ENCODE data around the gene CEP164.
"Not testable (repeated sequence)": the region's sequence is repeated elsewhere in the genome, so short reads cannot be mapped to it uniquely, and the experiment has no call there.

CEP164 gene

GRCh38 chr11:117387992-117388755, 60.5 kb downstream of the CEP164 start:
- no peaks in the 10 kb centered on the region for H3K9me3 Mint-ChIP-seq
- H3K4me1 Mint-ChIP-seq, result no peaks in the 10 kb centered on the region
- H3K27me3 Mint-ChIP-seq, result no peaks in the 10 kb centered on the region
- peaks cover 32% of the 10 kb centered on the region for H3K36me3 Mint-ChIP-seq (ENCODE audit: low read depth)
- DNase-seq (no peak), ATAC-seq (no peak)
- H3K27ac Mint-ChIP-seq, result no peak overlapping the region
- no peak overlapping the region for H3K4me3 Mint-ChIP-seq

- DNase-seq (no peak), ATAC-seq (no peak)
- no peaks in the 10 kb centered on the region for H3K9me3 Mint-ChIP-seq
- no peaks in the 10 kb centered on the region for H3K4me1 Mint-ChIP-seq
- H3K4me3 Mint-ChIP-seq, result no peak overlapping the region
- no peaks in the 10 kb centered on the region for H3K27me3 Mint-ChIP-seq
- peaks cover 39% of the 10 kb centered on the region for H3K36me3 Mint-ChIP-seq (ENCODE audit: low read depth)
- H3K27ac Mint-ChIP-seq, result no peak overlapping the region
Observed at GRCh38 chr11:117390743-117391142, 63.1 kb downstream of the CEP164 start.

GRCh38 chr11:117391181-117391580, 63.5 kb downstream of the CEP164 start:
- no peak overlapping the region for H3K27ac Mint-ChIP-seq
- no peaks in the 10 kb centered on the region for H3K27me3 Mint-ChIP-seq
- H3K4me1 Mint-ChIP-seq, result no peaks in the 10 kb centered on the region
- no peaks in the 10 kb centered on the region for H3K9me3 Mint-ChIP-seq
- ATAC-seq, result no peak
- no peak for DNase-seq
- peaks cover 42% of the 10 kb centered on the region for H3K36me3 Mint-ChIP-seq (ENCODE audit: low read depth)
- H3K4me3 Mint-ChIP-seq, result no peak overlapping the region

- H3K27ac Mint-ChIP-seq, result no peak overlapping the region
- H3K4me1 Mint-ChIP-seq, result no peaks in the 10 kb centered on the region
- H3K27me3 Mint-ChIP-seq, result no peaks in the 10 kb centered on the region
- DNase-seq (no peak), ATAC-seq (no peak)
- no peaks in the 10 kb centered on the region for H3K9me3 Mint-ChIP-seq
- no peak overlapping the region for H3K4me3 Mint-ChIP-seq
- H3K36me3 Mint-ChIP-seq (ENCODE audit: low read depth), result peaks cover 50% of the 10 kb centered on the region
Observed at GRCh38 chr11:117392001-117392690, 64.5 kb downstream of the CEP164 start.

GRCh38 chr11:117392979-117393378, 65.3 kb downstream of the CEP164 start:
- H3K27ac Mint-ChIP-seq, result no peak overlapping the region
- no peak for ATAC-seq
- H3K4me1 Mint-ChIP-seq, result no peaks in the 10 kb centered on the region
- no peaks in the 10 kb centered on the region for H3K27me3 Mint-ChIP-seq
- H3K9me3 Mint-ChIP-seq, result no peaks in the 10 kb centered on the region
- DNase-seq, result no peak
- H3K4me3 Mint-ChIP-seq, result no peak overlapping the region
- H3K36me3 Mint-ChIP-seq (ENCODE audit: low read depth), result peaks cover 57% of the 10 kb centered on the region

GRCh38 chr11:117394221-117394925, 66.7 kb downstream of the CEP164 start:
- Mint-ChIP-seq H3K4me1 (no peaks in the 10 kb centered on the region), H3K36me3 (ENCODE audit: low read depth) (peaks cover 65% of the 10 kb centered on the region), H3K4me3 (no peak overlapping the region), H3K9me3 (peaks cover 3% of the 10 kb centered on the region), H3K27ac (no peak overlapping the region), H3K27me3 (no peaks in the 10 kb centered on the region)
- ATAC-seq, result no peak
- DNase-seq, result no peak

GRCh38 chr11:117395476-117395875, 67.8 kb downstream of the CEP164 start:
- no peak for ATAC-seq
- Mint-ChIP-seq H3K27ac (no peak overlapping the region), H3K4me1 (no peaks in the 10 kb centered on the region), H3K27me3 (no peaks in the 10 kb centered on the region), H3K36me3 (ENCODE audit: low read depth) (peaks cover 64% of the 10 kb centered on the region), H3K9me3 (peaks cover 3% of the 10 kb centered on the region), H3K4me3 (no peak overlapping the region)
- no peak for DNase-seq

GRCh38 chr11:117396970-117397369, 69.3 kb downstream of the CEP164 start:
- Mint-ChIP-seq H3K36me3 (ENCODE audit: low read depth) (peaks cover 66% of the 10 kb centered on the region), H3K9me3 (peaks cover 3% of the 10 kb centered on the region), H3K4me3 (no peak overlapping the region), H3K27ac (no peak overlapping the region), H3K4me1 (no peaks in the 10 kb centered on the region), H3K27me3 (no peaks in the 10 kb centered on the region)
- no peak for DNase-seq
- ATAC-seq, result no peak

GRCh38 chr11:117398618-117399017, 71.0 kb downstream of the CEP164 start:
- not testable (repeated sequence) for H3K27ac Mint-ChIP-seq, H3K27me3 Mint-ChIP-seq, ATAC-seq, H3K4me1 Mint-ChIP-seq, H3K4me3 Mint-ChIP-seq, DNase-seq, H3K9me3 Mint-ChIP-seq
- peaks cover 72% of the 10 kb centered on the region for H3K36me3 Mint-ChIP-seq (ENCODE audit: low read depth)

GRCh38 chr11:117399100-117399840, 71.6 kb downstream of the CEP164 start:
- not testable (repeated sequence) for H3K4me1 Mint-ChIP-seq, H3K27me3 Mint-ChIP-seq, H3K9me3 Mint-ChIP-seq, H3K4me3 Mint-ChIP-seq, H3K27ac Mint-ChIP-seq, ATAC-seq, DNase-seq
- peaks cover 75% of the 10 kb centered on the region for H3K36me3 Mint-ChIP-seq (ENCODE audit: low read depth)

- H3K4me3 Mint-ChIP-seq, H3K27me3 Mint-ChIP-seq, H3K27ac Mint-ChIP-seq, DNase-seq, H3K4me1 Mint-ChIP-seq, ATAC-seq: not testable (repeated sequence)
- Mint-ChIP-seq H3K9me3 (peaks cover 16% of the 10 kb centered on the region), H3K36me3 (ENCODE audit: low read depth) (peaks cover 64% of the 10 kb centered on the region)
Observed at GRCh38 chr11:117405898-117406297, 78.2 kb downstream of the CEP164 start.

GRCh38 chr11:117407016-117407415, 79.4 kb downstream of the CEP164 start:
- Mint-ChIP-seq H3K36me3 (ENCODE audit: low read depth) (peaks cover 57% of the 10 kb centered on the region), H3K9me3 (peaks cover 16% of the 10 kb centered on the region)

GRCh38 chr11:117408356-117408755, 80.7 kb downstream of the CEP164 start:
- H3K36me3 Mint-ChIP-seq (ENCODE audit: low read depth), result peaks cover 48% of the 10 kb centered on the region
- no peak overlapping the region for H3K27ac Mint-ChIP-seq
- H3K27me3 Mint-ChIP-seq, result no peaks in the 10 kb centered on the region

More at GRCh38 chr11:117407016-117407415, 79.4 kb downstream of the CEP164 start:
- no peak overlapping the region for H3K4me3 Mint-ChIP-seq
- no peaks in the 10 kb centered on the region for H3K4me1 Mint-ChIP-seq
- no peak overlapping the region for H3K27ac Mint-ChIP-seq
- ATAC-seq, result no peak
- DNase-seq, result no peak
- H3K27me3 Mint-ChIP-seq, result no peaks in the 10 kb centered on the region

GRCh38 chr11:117409511-117409910, 81.9 kb downstream of the CEP164 start:
- H3K9me3 Mint-ChIP-seq, result peaks cover 12% of the 10 kb centered on the region
- DNase-seq, result no peak
- no peak overlapping the region for H3K4me3 Mint-ChIP-seq
- H3K27ac Mint-ChIP-seq, result no peak overlapping the region
- H3K4me1 Mint-ChIP-seq, result no peaks in the 10 kb centered on the region
- ATAC-seq, result no peak
- H3K36me3 Mint-ChIP-seq (ENCODE audit: low read depth), result peaks cover 36% of the 10 kb centered on the region
- no peaks in the 10 kb centered on the region for H3K27me3 Mint-ChIP-seq

More at GRCh38 chr11:117408356-117408755, 80.7 kb downstream of the CEP164 start:
- Mint-ChIP-seq H3K4me1 (no peaks in the 10 kb centered on the region), H3K9me3 (peaks cover 16% of the 10 kb centered on the region), H3K4me3 (no peak overlapping the region)
- ATAC-seq (no peak), DNase-seq (no peak)
